GM23338 (cell line): Measurements from ENCODE around the gene CEP131. TPM values are rescaled to one million over a fixed set of nuclear protein-coding genes. Genes with fewer than 3 reads are reported as not detected.

Experiments used
- ATAC-seq: fragments of 200-7000 bp; cut with Tn5 transposase; 3 replicates; pipeline ENCODE4 v1.9.1; 2020
- DNase-seq: peaks from one replicate; pipeline ENCODE4 v3.0.0-alpha.2; 2015; ENCODE audit warnings: low spot score
- H2AFZ ChIP-seq: fragments of 200-600 bp; sonication (generic); 2 replicates; pipeline ENCODE4 v1.8.0; 2016; ENCODE audit warnings: antibody characterized with exemption, mild to moderate bottlenecking, moderate library complexity
- H3F3A ChIP-seq: fragments of 200-600 bp; sonication (generic); replicated peaks from 2 replicates; pipeline ENCODE4 v1.8.0; 2017; ENCODE audit warnings: antibody characterized with exemption, mixed run types, low read depth
- H3K27ac ChIP-seq: fragments of 200-600 bp; sonication (generic); 2 replicates; pipeline ENCODE4 v1.6.1; 2016; ENCODE audit warnings: low read depth
- H3K27me3 ChIP-seq: fragments of 200-600 bp; sonication (generic); 2 replicates; pipeline ENCODE4 v1.8.0; 2016; ENCODE audit warnings: mild to moderate bottlenecking, mixed run types, moderate library complexity; ENCODE audit not compliant: insufficient read depth
- H3K36me3 ChIP-seq: fragments of 200-600 bp; sonication (generic); 2 replicates; pipeline ENCODE4 v1.8.0; 2016; ENCODE audit warnings: mild to moderate bottlenecking; ENCODE audit not compliant: insufficient read depth
- H3K4me1 ChIP-seq: fragments of 200-600 bp; sonication (generic); 2 replicates; pipeline ENCODE4 v1.8.0; 2016; ENCODE audit warnings: mild to moderate bottlenecking, moderate library complexity; ENCODE audit not compliant: insufficient read depth
- H3K4me2 ChIP-seq: fragments of 200-600 bp; sonication (generic); 2 replicates; pipeline ENCODE4 v1.7.1; 2017; ENCODE audit warnings: mixed run types
- H3K4me3 ChIP-seq: fragments of 200-600 bp; sonication (generic); 2 replicates; pipeline ENCODE4 v1.6.1; 2016; ENCODE audit warnings: mixed run types
- H3K79me2 ChIP-seq: fragments of 200-600 bp; sonication (generic); replicated peaks from 2 replicates; pipeline ENCODE4 v1.8.0; 2017; ENCODE audit warnings: mild to moderate bottlenecking; ENCODE audit not compliant: insufficient read depth
- H3K9me2 ChIP-seq: fragments of 200-600 bp; sonication (generic); 2 replicates; pipeline ENCODE4 v1.8.0; 2017; ENCODE audit not compliant: insufficient read depth
- H4K20me1 ChIP-seq: fragments of 200-600 bp; sonication (generic); replicated peaks from 2 replicates; pipeline ENCODE4 v1.8.0; 2017; ENCODE audit warnings: mild to moderate bottlenecking; ENCODE audit not compliant: insufficient read depth
- H3K27ac Mint-ChIP-seq: 2 replicates; pipeline ENCODE4 v1.8.0; 2020; ENCODE audit warnings: inconsistent platforms, mild to moderate bottlenecking, moderate library complexity, mixed read lengths
- H3K27me3 Mint-ChIP-seq: 3 replicates; pipeline ENCODE4 v1.8.0; 2022; ENCODE audit warnings: low read depth, mild to moderate bottlenecking, moderate library complexity, mixed read lengths, inconsistent platforms; ENCODE audit not compliant: insufficient read depth, poor library complexity
- H3K36me3 Mint-ChIP-seq: 3 replicates; pipeline ENCODE4 v1.8.0; 2021; ENCODE audit warnings: low read depth, mild to moderate bottlenecking, inconsistent platforms, moderate library complexity, mixed read lengths
- H3K4me1 Mint-ChIP-seq: 3 replicates; pipeline ENCODE4 v1.8.0; 2020; ENCODE audit warnings: mild to moderate bottlenecking, inconsistent platforms, mixed read lengths
- H3K4me3 Mint-ChIP-seq: 3 replicates; pipeline ENCODE4 v1.8.0; 2021; ENCODE audit warnings: moderate library complexity, mild to moderate bottlenecking, inconsistent platforms, mixed read lengths
- H3K9me3 Mint-ChIP-seq: 3 replicates; pipeline ENCODE4 v1.8.0; 2020; ENCODE audit warnings: moderate library complexity, mild to moderate bottlenecking, inconsistent platforms, mixed read lengths
- CREB1 ChIP-seq: fragments of 250-450 bp; sonication (Bioruptor Pico); IDR thresholded peaks from 2 replicates; pipeline ENCODE4 v1.5.0; 2020; ENCODE audit warnings: low read depth, mild to moderate bottlenecking, moderate library complexity
- EZH2 ChIP-seq: fragments of 200-600 bp; sonication (generic); IDR thresholded peaks from one replicate; pipeline ENCODE4 v1.8.0; 2017; ENCODE audit warnings: antibody characterized with exemption, mild to moderate bottlenecking, low read depth; ENCODE audit not compliant: unreplicated experiment
- EZH2phosphoT487 ChIP-seq: fragments of 200-600 bp; sonication (generic); IDR thresholded peaks from one replicate; pipeline ENCODE4 v1.8.1; 2018; ENCODE audit warnings: antibody characterized with exemption; ENCODE audit not compliant: unreplicated experiment
- JUNB ChIP-seq: IDR thresholded peaks from one replicate; pipeline ENCODE4 v1.6.1; 2016; ENCODE audit warnings: antibody characterized with exemption; ENCODE audit not compliant: unreplicated experiment
- NANOG ChIP-seq: IDR thresholded peaks from 2 replicates; pipeline ENCODE4 v1.6.1; 2016; ENCODE audit warnings: antibody characterized with exemption, borderline replicate concordance
- POLR2AphosphoS5 ChIP-seq: IDR thresholded peaks from 2 replicates; pipeline ENCODE4 v1.6.1; 2016; ENCODE audit warnings: antibody characterized with exemption, low read depth
- STAT1 ChIP-seq: IDR thresholded peaks from one replicate; pipeline ENCODE4 v1.6.1; 2016; ENCODE audit warnings: antibody characterized with exemption; ENCODE audit not compliant: unreplicated experiment
- ZNF114 ChIP-seq: fragments of 250-450 bp; sonication (Bioruptor Pico); IDR thresholded peaks from 2 replicates; pipeline ENCODE4 v1.5.0; 2020; ENCODE audit warnings: mild to moderate bottlenecking, moderate library complexity
- ZNF331 ChIP-seq: fragments of 250-450 bp; sonication (Bioruptor Pico); IDR thresholded peaks from 2 replicates; pipeline ENCODE4 v1.5.0; 2020; ENCODE audit warnings: low read depth, mild to moderate bottlenecking, moderate library complexity
- polyA plus RNA-seq: library from polyadenylated mRNA; unstranded; fragments of >200 nt; fragmentation: Nextera tagmentation; extraction: Ambion mirVana; gene quantifications from 2 replicates; pipeline ENCODE4 v1.2.1, GENCODE V29; 2016
- total RNA-seq: library from RNA; depleted of rRNA; stranded (reverse); fragments of >200 nt; shearing (Covaris generic); gene quantifications from 2 replicates; pipeline ENCODE4 v1.2.3, GENCODE V29; 2014
- TF ChIP-seq, protein P1 (sequence below), 2 experiments: fragments of 200-600 bp in 1 of 2; sonication (generic) in 1 of 2; conservative IDR thresholded peaks; 2 replicates each; pipeline versions ENCODE4 v1.5.1 to v1.6.1; 2016 to 2017; ENCODE audit warnings: antibody characterized with exemption in 2 of 2, low read depth in 2 of 2, mild to moderate bottlenecking in 2 of 2, moderate library complexity in 1 of 2
- TF ChIP-seq, protein P2 (sequence below): IDR thresholded peaks from one replicate; pipeline ENCODE4 v1.6.1; 2018; ENCODE audit warnings: antibody characterized with exemption; ENCODE audit not compliant: unreplicated experiment
- TF ChIP-seq, protein P3 (sequence below): fragments of 250-450 bp; sonication (Bioruptor Pico); IDR thresholded peaks from 2 replicates; pipeline ENCODE4 v1.5.0; 2020; ENCODE audit warnings: mild to moderate bottlenecking, moderate library complexity
- TF ChIP-seq, protein P4 (sequence below): IDR thresholded peaks from 2 replicates; pipeline ENCODE4 v1.6.1; 2016; ENCODE audit warnings: antibody characterized with exemption

CEP131 gene
- total and polyA plus RNA-seq, 2 experiments from 2014 or later: 26.8 to 35.5 TPM

DNA sequence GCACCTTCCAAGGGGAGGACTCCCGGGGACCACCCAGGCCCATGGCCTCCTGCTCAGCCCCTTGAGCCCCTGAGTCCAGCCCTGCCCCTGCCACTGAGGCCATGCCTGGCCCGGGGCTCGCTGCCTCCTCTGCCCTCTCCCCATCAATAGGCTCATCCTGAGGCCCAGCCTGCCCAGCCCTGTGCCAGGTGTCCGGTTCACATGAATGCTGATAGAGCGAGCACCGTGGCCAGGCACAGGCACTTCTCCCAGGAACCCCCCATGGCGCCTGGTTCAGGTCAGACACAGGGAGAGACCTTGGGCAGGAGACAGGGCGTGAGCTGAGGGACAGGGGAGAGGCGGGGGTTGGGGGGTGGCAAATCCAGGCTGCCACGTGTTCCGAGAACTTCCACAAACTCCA is 60.3 kb downstream of the CEP131 start:
- Mint-ChIP-seq H3K4me1 (peaks cover 2% of the 10 kb centered on the region; the same call in 1 of the 3 replicates), H3K27me3 (peaks cover 6% of the 10 kb centered on the region), H3K27ac (no peak overlapping the region), H3K4me3 (no peak overlapping the region), H3K36me3 (no peaks in the 10 kb centered on the region), H3K9me3 (no peaks in the 10 kb centered on the region)
- TF ChIP-seq, protein P1, sequence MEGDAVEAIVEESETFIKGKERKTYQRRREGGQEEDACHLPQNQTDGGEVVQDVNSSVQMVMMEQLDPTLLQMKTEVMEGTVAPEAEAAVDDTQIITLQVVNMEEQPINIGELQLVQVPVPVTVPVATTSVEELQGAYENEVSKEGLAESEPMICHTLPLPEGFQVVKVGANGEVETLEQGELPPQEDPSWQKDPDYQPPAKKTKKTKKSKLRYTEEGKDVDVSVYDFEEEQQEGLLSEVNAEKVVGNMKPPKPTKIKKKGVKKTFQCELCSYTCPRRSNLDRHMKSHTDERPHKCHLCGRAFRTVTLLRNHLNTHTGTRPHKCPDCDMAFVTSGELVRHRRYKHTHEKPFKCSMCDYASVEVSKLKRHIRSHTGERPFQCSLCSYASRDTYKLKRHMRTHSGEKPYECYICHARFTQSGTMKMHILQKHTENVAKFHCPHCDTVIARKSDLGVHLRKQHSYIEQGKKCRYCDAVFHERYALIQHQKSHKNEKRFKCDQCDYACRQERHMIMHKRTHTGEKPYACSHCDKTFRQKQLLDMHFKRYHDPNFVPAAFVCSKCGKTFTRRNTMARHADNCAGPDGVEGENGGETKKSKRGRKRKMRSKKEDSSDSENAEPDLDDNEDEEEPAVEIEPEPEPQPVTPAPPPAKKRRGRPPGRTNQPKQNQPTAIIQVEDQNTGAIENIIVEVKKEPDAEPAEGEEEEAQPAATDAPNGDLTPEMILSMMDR (conservative IDR thresholded peaks at IDR 0.05; ENCODE audit: low read depth in 2 of 2): no peak
- TF ChIP-seq, protein P2, sequence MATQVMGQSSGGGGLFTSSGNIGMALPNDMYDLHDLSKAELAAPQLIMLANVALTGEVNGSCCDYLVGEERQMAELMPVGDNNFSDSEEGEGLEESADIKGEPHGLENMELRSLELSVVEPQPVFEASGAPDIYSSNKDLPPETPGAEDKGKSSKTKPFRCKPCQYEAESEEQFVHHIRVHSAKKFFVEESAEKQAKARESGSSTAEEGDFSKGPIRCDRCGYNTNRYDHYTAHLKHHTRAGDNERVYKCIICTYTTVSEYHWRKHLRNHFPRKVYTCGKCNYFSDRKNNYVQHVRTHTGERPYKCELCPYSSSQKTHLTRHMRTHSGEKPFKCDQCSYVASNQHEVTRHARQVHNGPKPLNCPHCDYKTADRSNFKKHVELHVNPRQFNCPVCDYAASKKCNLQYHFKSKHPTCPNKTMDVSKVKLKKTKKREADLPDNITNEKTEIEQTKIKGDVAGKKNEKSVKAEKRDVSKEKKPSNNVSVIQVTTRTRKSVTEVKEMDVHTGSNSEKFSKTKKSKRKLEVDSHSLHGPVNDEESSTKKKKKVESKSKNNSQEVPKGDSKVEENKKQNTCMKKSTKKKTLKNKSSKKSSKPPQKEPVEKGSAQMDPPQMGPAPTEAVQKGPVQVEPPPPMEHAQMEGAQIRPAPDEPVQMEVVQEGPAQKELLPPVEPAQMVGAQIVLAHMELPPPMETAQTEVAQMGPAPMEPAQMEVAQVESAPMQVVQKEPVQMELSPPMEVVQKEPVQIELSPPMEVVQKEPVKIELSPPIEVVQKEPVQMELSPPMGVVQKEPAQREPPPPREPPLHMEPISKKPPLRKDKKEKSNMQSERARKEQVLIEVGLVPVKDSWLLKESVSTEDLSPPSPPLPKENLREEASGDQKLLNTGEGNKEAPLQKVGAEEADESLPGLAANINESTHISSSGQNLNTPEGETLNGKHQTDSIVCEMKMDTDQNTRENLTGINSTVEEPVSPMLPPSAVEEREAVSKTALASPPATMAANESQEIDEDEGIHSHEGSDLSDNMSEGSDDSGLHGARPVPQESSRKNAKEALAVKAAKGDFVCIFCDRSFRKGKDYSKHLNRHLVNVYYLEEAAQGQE: no peak
- TF ChIP-seq, protein P3, sequence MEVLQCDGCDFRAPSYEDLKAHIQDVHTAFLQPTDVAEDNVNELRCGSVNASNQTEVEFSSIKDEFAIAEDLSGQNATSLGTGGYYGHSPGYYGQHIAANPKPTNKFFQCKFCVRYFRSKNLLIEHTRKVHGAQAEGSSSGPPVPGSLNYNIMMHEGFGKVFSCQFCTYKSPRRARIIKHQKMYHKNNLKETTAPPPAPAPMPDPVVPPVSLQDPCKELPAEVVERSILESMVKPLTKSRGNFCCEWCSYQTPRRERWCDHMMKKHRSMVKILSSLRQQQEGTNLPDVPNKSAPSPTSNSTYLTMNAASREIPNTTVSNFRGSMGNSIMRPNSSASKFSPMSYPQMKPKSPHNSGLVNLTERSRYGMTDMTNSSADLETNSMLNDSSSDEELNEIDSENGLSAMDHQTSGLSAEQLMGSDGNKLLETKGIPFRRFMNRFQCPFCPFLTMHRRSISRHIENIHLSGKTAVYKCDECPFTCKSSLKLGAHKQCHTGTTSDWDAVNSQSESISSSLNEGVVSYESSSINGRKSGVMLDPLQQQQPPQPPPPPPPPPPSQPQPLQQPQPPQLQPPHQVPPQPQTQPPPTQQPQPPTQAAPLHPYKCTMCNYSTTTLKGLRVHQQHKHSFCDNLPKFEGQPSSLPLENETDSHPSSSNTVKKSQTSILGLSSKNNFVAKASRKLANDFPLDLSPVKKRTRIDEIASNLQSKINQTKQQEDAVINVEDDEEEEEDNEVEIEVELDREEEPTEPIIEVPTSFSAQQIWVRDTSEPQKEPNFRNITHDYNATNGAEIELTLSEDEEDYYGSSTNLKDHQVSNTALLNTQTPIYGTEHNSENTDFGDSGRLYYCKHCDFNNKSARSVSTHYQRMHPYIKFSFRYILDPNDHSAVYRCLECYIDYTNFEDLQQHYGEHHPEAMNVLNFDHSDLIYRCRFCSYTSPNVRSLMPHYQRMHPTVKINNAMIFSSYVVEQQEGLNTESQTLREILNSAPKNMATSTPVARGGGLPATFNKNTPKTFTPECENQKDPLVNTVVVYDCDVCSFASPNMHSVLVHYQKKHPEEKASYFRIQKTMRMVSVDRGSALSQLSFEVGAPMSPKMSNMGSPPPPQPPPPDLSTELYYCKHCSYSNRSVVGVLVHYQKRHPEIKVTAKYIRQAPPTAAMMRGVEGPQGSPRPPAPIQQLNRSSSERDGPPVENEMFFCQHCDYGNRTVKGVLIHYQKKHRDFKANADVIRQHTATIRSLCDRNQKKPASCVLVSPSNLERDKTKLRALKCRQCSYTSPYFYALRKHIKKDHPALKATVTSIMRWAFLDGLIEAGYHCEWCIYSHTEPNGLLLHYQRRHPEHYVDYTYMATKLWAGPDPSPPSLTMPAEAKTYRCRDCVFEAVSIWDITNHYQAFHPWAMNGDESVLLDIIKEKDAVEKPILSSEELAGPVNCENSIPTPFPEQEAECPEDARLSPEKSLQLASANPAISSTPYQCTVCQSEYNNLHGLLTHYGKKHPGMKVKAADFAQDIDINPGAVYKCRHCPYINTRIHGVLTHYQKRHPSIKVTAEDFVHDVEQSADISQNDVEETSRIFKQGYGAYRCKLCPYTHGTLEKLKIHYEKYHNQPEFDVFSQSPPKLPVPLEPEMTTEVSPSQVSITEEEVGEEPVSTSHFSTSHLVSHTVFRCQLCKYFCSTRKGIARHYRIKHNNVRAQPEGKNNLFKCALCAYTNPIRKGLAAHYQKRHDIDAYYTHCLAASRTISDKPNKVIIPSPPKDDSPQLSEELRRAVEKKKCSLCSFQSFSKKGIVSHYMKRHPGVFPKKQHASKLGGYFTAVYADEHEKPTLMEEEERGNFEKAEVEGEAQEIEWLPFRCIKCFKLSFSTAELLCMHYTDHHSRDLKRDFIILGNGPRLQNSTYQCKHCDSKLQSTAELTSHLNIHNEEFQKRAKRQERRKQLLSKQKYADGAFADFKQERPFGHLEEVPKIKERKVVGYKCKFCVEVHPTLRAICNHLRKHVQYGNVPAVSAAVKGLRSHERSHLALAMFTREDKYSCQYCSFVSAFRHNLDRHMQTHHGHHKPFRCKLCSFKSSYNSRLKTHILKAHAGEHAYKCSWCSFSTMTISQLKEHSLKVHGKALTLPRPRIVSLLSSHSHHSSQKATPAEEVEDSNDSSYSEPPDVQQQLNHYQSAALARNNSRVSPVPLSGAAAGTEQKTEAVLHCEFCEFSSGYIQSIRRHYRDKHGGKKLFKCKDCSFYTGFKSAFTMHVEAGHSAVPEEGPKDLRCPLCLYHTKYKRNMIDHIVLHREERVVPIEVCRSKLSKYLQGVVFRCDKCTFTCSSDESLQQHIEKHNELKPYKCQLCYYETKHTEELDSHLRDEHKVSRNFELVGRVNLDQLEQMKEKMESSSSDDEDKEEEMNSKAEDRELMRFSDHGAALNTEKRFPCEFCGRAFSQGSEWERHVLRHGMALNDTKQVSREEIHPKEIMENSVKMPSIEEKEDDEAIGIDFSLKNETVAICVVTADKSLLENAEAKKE (CRISPR knock-in tag): no peak
- no peak for TF ChIP-seq EZH2phosphoT487
- TF ChIP-seq ZNF114: no peak
- no peak for TF ChIP-seq POLR2AphosphoS5
- no peak for TF ChIP-seq EZH2
- no peak for TF ChIP-seq CREB1 (CRISPR knock-in tag)
- no peak for TF ChIP-seq NANOG
- no peak for TF ChIP-seq JUNB
- TF ChIP-seq, protein P4, sequence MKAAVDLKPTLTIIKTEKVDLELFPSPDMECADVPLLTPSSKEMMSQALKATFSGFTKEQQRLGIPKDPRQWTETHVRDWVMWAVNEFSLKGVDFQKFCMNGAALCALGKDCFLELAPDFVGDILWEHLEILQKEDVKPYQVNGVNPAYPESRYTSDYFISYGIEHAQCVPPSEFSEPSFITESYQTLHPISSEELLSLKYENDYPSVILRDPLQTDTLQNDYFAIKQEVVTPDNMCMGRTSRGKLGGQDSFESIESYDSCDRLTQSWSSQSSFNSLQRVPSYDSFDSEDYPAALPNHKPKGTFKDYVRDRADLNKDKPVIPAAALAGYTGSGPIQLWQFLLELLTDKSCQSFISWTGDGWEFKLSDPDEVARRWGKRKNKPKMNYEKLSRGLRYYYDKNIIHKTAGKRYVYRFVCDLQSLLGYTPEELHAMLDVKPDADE: no peak
- no peak for TF ChIP-seq STAT1
- TF ChIP-seq ZNF331 (CRISPR knock-in tag): no peak
- DNase-seq: no peak
- no peaks in the 10 kb centered on the region for H3F3A ChIP-seq
- no peak overlapping the region for H2AFZ ChIP-seq
- H3K27ac ChIP-seq: no peak overlapping the region
- no peaks in the 10 kb centered on the region for H3K9me2 ChIP-seq
- H3K27me3 ChIP-seq: no peaks in the 10 kb centered on the region
- no peak for ATAC-seq
- H3K36me3 ChIP-seq: no peaks in the 10 kb centered on the region
- H4K20me1 ChIP-seq: no peaks in the 10 kb centered on the region
- H3K4me1 ChIP-seq: no peaks in the 10 kb centered on the region
- H3K4me3 ChIP-seq: no peak overlapping the region
- no peak overlapping the region for H3K4me2 ChIP-seq
- no peaks in the 10 kb centered on the region for H3K79me2 ChIP-seq
